HG03039 (cell line): ENCODE data around the gene CLDN9.
A peak's percentile ranks its signal among the peaks of the same experiment; 100 is the strongest.

Experiments used
- ATAC-seq: cut with Tn5 transposase; IDR thresholded peaks from one replicate; pipeline ENCODE4 v1.9.1; 2021; ENCODE audit warnings: mild to moderate bottlenecking, moderate library complexity; ENCODE audit not compliant: unreplicated experiment

Gene CLDN9

GRCh38 chr16:2973605-2974318 is 39.0 kb upstream of the CLDN9 start:
- ATAC-seq: no peak

GRCh38 chr16:2974319-2975056 is 38.2 kb upstream of the CLDN9 start:
- no peak for ATAC-seq

GRCh38 chr16:2975161-2975795 is 37.4 kb upstream of the CLDN9 start:
- no peak for ATAC-seq

GRCh38 chr16:2976201-2976600 is 36.5 kb upstream of the CLDN9 start:
- ATAC-seq: no peak

GRCh38 chr16:2976673-2977072 is 36.0 kb upstream of the CLDN9 start:
- ATAC-seq: no peak

GRCh38 chr16:2977440-2977839 is 35.3 kb upstream of the CLDN9 start:
- ATAC-seq: no peak

- peak; percentile 2 for ATAC-seq
Measured at GRCh38 chr16:2979669-2980226, 33.0 kb upstream of the CLDN9 start.

- ATAC-seq: peak; percentile 51
Measured at GRCh38 chr16:2980227-2981176, 32.2 kb upstream of the CLDN9 start, which contains the start of gene PKMYT1. Gene PKMYT1 (minus strand): TSS chr16:2980446. CDS start chr16:2979657, 789 bp downstream.

- ATAC-seq: no peak
Measured at GRCh38 chr16:2981177-2981898, 31.4 kb upstream of the CLDN9 start.

GRCh38 chr16:2981899-2982250 is 30.8 kb upstream of the CLDN9 start:
- ATAC-seq: no peak

- ATAC-seq: no peak
Measured at GRCh38 chr16:2982402-2982801, 30.3 kb upstream of the CLDN9 start.

- no peak for ATAC-seq
Measured at GRCh38 chr16:2983706-2984136, 29.0 kb upstream of the CLDN9 start.

- ATAC-seq: no peak
Measured at GRCh38 chr16:2985462-2985861, 27.3 kb upstream of the CLDN9 start.

GRCh38 chr16:2985893-2986355 is 26.8 kb upstream of the CLDN9 start:
- ATAC-seq: no peak

- ATAC-seq: no peak
Measured at GRCh38 chr16:2986623-2987188, 26.0 kb upstream of the CLDN9 start.

GRCh38 chr16:2987286-2987685 is 25.4 kb upstream of the CLDN9 start:
- no peak for ATAC-seq

GRCh38 chr16:2987833-2988232 is 24.9 kb upstream of the CLDN9 start:
- ATAC-seq: no peak

- no peak for ATAC-seq
Measured at GRCh38 chr16:2988590-2989099, 24.1 kb upstream of the CLDN9 start.

GRCh38 chr16:2990891-2991290 is 21.8 kb upstream of the CLDN9 start:
- ATAC-seq: no peak
